Astrocyte (in vitro differentiated cells and primary cell): Measurements from ENCODE around the gene RNF157. TPM values are rescaled to one million over a fixed set of nuclear protein-coding genes. Genes with fewer than 3 reads are reported as not detected.

ENCODE experiments used
- DNase-seq: peaks from one replicate; pipeline ENCODE4 v3.0.0-alpha.2; 2010; ENCODE audit warnings: low read depth
- FAIRE-seq: peaks from 2 replicates; lab custom pipeline; 2011; peaks lifted over from hg19 to GRCh38; lab: Jason Lieb, UNC
- H2AFZ ChIP-seq: 2 replicates; pipeline ENCODE4 v1.6.0; 2012; ENCODE audit warnings: low read depth, low read length, inconsistent platforms
- H3K27ac ChIP-seq: 2 replicates; pipeline ENCODE4 v1.5.1; 2011; ENCODE audit warnings: low read depth, low read length, inconsistent platforms
- H3K27me3 ChIP-seq: 2 replicates; pipeline ENCODE4 v1.6.0; 2011; ENCODE audit warnings: low read length, inconsistent platforms; ENCODE audit not compliant: insufficient read depth
- H3K36me3 ChIP-seq: 2 replicates; pipeline ENCODE4 v1.5.1; 2011; ENCODE audit warnings: low read length, inconsistent platforms; ENCODE audit not compliant: insufficient read depth
- H3K4me1 ChIP-seq: 2 replicates; pipeline ENCODE4 v1.5.1; 2011; ENCODE audit warnings: low read length, inconsistent platforms; ENCODE audit not compliant: insufficient read depth
- H3K4me2 ChIP-seq: 2 replicates; pipeline ENCODE4 v1.6.0; 2012; ENCODE audit warnings: low read length, inconsistent platforms
- H3K4me3 ChIP-seq: 2 replicates; pipeline ENCODE4 v1.5.1; 2011; ENCODE audit warnings: low read depth, mild to moderate bottlenecking, low read length, inconsistent platforms; ENCODE audit not compliant: insufficient read depth
- H3K79me2 ChIP-seq: 2 replicates; pipeline ENCODE4 v1.6.0; 2012; ENCODE audit warnings: mild to moderate bottlenecking, low read length, inconsistent platforms; ENCODE audit not compliant: insufficient read depth
- H3K9ac ChIP-seq: 2 replicates; pipeline ENCODE4 v1.6.0; 2012; ENCODE audit warnings: mild to moderate bottlenecking, low read length, inconsistent platforms
- H3K9me3 ChIP-seq: 2 replicates; pipeline ENCODE4 v1.5.1; 2012; ENCODE audit warnings: low read depth, mild to moderate bottlenecking, low read length, inconsistent platforms; ENCODE audit not compliant: insufficient read depth
- H4K20me1 ChIP-seq: 2 replicates; pipeline ENCODE4 v1.6.0; 2012; ENCODE audit warnings: low read length, inconsistent platforms; ENCODE audit not compliant: insufficient read depth
- H3K27ac Mint-ChIP-seq: one replicate; pipeline ENCODE4 v1.8.0; 2021; ENCODE audit warnings: mild to moderate bottlenecking, mixed read lengths; ENCODE audit not compliant: unreplicated experiment
- H3K27me3 Mint-ChIP-seq: one replicate; pipeline ENCODE4 v1.8.0; 2021; ENCODE audit warnings: low read depth, mixed read lengths; ENCODE audit not compliant: unreplicated experiment
- H3K36me3 Mint-ChIP-seq: one replicate; pipeline ENCODE4 v1.8.0; 2021; ENCODE audit warnings: low read depth, mixed read lengths; ENCODE audit not compliant: unreplicated experiment
- H3K4me1 Mint-ChIP-seq: one replicate; pipeline ENCODE4 v1.8.0; 2021; ENCODE audit warnings: low read depth, mixed read lengths; ENCODE audit not compliant: unreplicated experiment
- H3K4me3 Mint-ChIP-seq: one replicate; pipeline ENCODE4 v1.8.0; 2021; ENCODE audit warnings: mild to moderate bottlenecking, moderate library complexity, mixed read lengths; ENCODE audit not compliant: unreplicated experiment
- H3K9me3 Mint-ChIP-seq: one replicate; pipeline ENCODE4 v1.8.0; 2021; ENCODE audit warnings: mild to moderate bottlenecking, mixed read lengths; ENCODE audit not compliant: unreplicated experiment
- EZH2 ChIP-seq: IDR thresholded peaks from 2 replicates; pipeline ENCODE4 v1.6.1; 2012; ENCODE audit warnings: mild to moderate bottlenecking, low read length, inconsistent platforms; ENCODE audit not compliant: insufficient read depth
- total RNA-seq: library from RNA; stranded (reverse); gene quantifications from 2 replicates; pipeline ENCODE4 v1.2.1, GENCODE V29; 2021
- TF ChIP-seq, protein P1 (sequence below): IDR thresholded peaks from 2 replicates; pipeline ENCODE4 v1.5.1; 2011; ENCODE audit warnings: low read depth, mild to moderate bottlenecking, inconsistent platforms, low read length, moderate library complexity; ENCODE audit not compliant: insufficient read depth

The RNF157 gene
- total RNA-seq, 1 donor from 2014 or later, result 1.4 TPM

GRCh38 chr17:76264425-76264754, 24.1 kb upstream of the RNF157 start:
- H3K27ac Mint-ChIP-seq, result peak overlapping the region; percentile 88
- peak overlapping the region; percentile 49 for H3K9ac ChIP-seq

GRCh38 chr17:76263896-76264295, 23.6 kb upstream of the RNF157 start:
- no peak overlapping the region for H3K4me3 ChIP-seq
- H3K79me2 ChIP-seq, result peaks cover 30% of the 10 kb centered on the region
- H3K9ac ChIP-seq, result peak overlapping the region; percentile 49
- no peak overlapping the region for H2AFZ ChIP-seq
- TF ChIP-seq, protein P1, sequence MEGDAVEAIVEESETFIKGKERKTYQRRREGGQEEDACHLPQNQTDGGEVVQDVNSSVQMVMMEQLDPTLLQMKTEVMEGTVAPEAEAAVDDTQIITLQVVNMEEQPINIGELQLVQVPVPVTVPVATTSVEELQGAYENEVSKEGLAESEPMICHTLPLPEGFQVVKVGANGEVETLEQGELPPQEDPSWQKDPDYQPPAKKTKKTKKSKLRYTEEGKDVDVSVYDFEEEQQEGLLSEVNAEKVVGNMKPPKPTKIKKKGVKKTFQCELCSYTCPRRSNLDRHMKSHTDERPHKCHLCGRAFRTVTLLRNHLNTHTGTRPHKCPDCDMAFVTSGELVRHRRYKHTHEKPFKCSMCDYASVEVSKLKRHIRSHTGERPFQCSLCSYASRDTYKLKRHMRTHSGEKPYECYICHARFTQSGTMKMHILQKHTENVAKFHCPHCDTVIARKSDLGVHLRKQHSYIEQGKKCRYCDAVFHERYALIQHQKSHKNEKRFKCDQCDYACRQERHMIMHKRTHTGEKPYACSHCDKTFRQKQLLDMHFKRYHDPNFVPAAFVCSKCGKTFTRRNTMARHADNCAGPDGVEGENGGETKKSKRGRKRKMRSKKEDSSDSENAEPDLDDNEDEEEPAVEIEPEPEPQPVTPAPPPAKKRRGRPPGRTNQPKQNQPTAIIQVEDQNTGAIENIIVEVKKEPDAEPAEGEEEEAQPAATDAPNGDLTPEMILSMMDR, result no peak
- no peak for TF ChIP-seq EZH2
- H3K27me3 ChIP-seq, result no peaks in the 10 kb centered on the region
- Mint-ChIP-seq H3K9me3 (no peaks in the 10 kb centered on the region), H3K27me3 (no peaks in the 10 kb centered on the region), H3K27ac (peak overlapping the region; percentile 88), H3K4me1 (peaks cover 33% of the 10 kb centered on the region), H3K36me3 (no peaks in the 10 kb centered on the region), H3K4me3 (no peak overlapping the region)
- peaks cover 28% of the 10 kb centered on the region for H3K4me1 ChIP-seq
- no peaks in the 10 kb centered on the region for H3K9me3 ChIP-seq
- FAIRE-seq (no peak), DNase-seq (no peak)
- H3K4me2 ChIP-seq, result peak overlapping the region; percentile 79
- peak overlapping the region; percentile 80 for H3K27ac ChIP-seq
- H3K36me3 ChIP-seq, result no peaks in the 10 kb centered on the region
- peaks cover 2% of the 10 kb centered on the region for H4K20me1 ChIP-seq

More at GRCh38 chr17:76264425-76264754, 24.1 kb upstream of the RNF157 start:
- Histone ChIP-seq H3K27me3 (no peaks in the 10 kb centered on the region), H4K20me1 (peaks cover 7% of the 10 kb centered on the region), H3K4me2 (peak overlapping the region; percentile 79), H2AFZ (peak overlapping the region; percentile 50), H3K4me1 (peaks cover 26% of the 10 kb centered on the region), H3K36me3 (peaks cover 4% of the 10 kb centered on the region), H3K4me3 (no peak overlapping the region), H3K79me2 (peaks cover 35% of the 10 kb centered on the region), H3K9me3 (no peaks in the 10 kb centered on the region), H3K27ac (peak overlapping the region; percentile 80)
- DNase-seq (no peak), FAIRE-seq (no peak)
- Mint-ChIP-seq H3K27me3 (no peaks in the 10 kb centered on the region), H3K4me3 (peak overlapping the region; percentile 72), H3K36me3 (no peaks in the 10 kb centered on the region), H3K9me3 (no peaks in the 10 kb centered on the region), H3K4me1 (peaks cover 35% of the 10 kb centered on the region)
- TF ChIP-seq, protein P1, result no peak
- no peak for TF ChIP-seq EZH2

- no peaks in the 10 kb centered on the region for H3K27me3 Mint-ChIP-seq
- H3K36me3 ChIP-seq, result no peaks in the 10 kb centered on the region
- H2AFZ ChIP-seq, result peak overlapping the region; percentile 61
- no peak for FAIRE-seq
- H3K4me1 ChIP-seq, result peaks cover 28% of the 10 kb centered on the region
- H3K9me3 ChIP-seq, result no peaks in the 10 kb centered on the region
- H3K4me2 ChIP-seq, result peak overlapping the region; percentile 0
- H3K27ac Mint-ChIP-seq, result peak overlapping the region; percentile 49
- H3K4me1 Mint-ChIP-seq, result peaks cover 27% of the 10 kb centered on the region
- H3K36me3 Mint-ChIP-seq, result no peaks in the 10 kb centered on the region
- H3K9me3 Mint-ChIP-seq, result no peaks in the 10 kb centered on the region
- TF ChIP-seq, protein P1, result no peak
- TF ChIP-seq EZH2, result no peak
- H3K4me3 Mint-ChIP-seq, result no peak overlapping the region
- no peak overlapping the region for H3K4me3 ChIP-seq
- DNase-seq, result peak; percentile 14
- no peak overlapping the region for H3K27ac ChIP-seq
- no peak overlapping the region for H3K9ac ChIP-seq
- H4K20me1 ChIP-seq, result peaks cover 2% of the 10 kb centered on the region
- peaks cover 22% of the 10 kb centered on the region for H3K79me2 ChIP-seq
- H3K27me3 ChIP-seq, result no peaks in the 10 kb centered on the region
Measured at GRCh38 chr17:76262732-76263344, 22.5 kb upstream of the RNF157 start.
